Endothelial cell of umbilical vein (primary cell): ENCODE measurements around the gene PRRG2. TPM values are rescaled to one million over a fixed set of nuclear protein-coding genes. Genes with fewer than 3 reads are reported as not detected.

Experiments
- BruUV-seq: library from RNA; stranded (reverse); fragments of 400-500 nt; replicated peaks from 2 replicates; lab custom pipeline; 2021; lab: Mats Ljungman, UMichigan
- CTCF ChIA-PET: fragments of 300-600, 350-600 bp; sonication (Branson Sonifier 250); formaldehyde crosslinking; loops from one replicate; lab custom pipeline; 2021; ENCODE audit warnings: antibody characterized with exemption, inconsistent platforms; lab: Charles Lee
- POLR2A ChIA-PET: fragments of 300-600, 350-600 bp; sonication (Branson Sonifier 250); formaldehyde crosslinking; loops from one replicate; lab custom pipeline; 2021; ENCODE audit warnings: antibody characterized with exemption, inconsistent platforms; lab: Charles Lee
- DNase-seq: peaks from one replicate; pipeline ENCODE4 v3.0.0-alpha.2; 2011; ENCODE audit warnings: low read depth, low spot score
- FAIRE-seq: peaks from 2 replicates; lab custom pipeline; 2011; peaks lifted over from hg19 to GRCh38; lab: Jason Lieb, UNC
- H2AFZ ChIP-seq: 2 replicates; pipeline ENCODE4 v1.6.0; 2012; ENCODE audit warnings: low read depth, low read length, control low read depth, inconsistent platforms
- H3K27ac ChIP-seq: 2 replicates; pipeline ENCODE4 v1.5.1; 2011; ENCODE audit warnings: low read depth, mild to moderate bottlenecking, control low read depth, low read length, moderate library complexity; ENCODE audit not compliant: insufficient read depth
- H3K27me3 ChIP-seq, 2 experiments: 2 replicates each; pipeline versions ENCODE4 v1.6.0 to v1.6.1; 2011; ENCODE audit warnings: low read length in 2 of 2, mixed read lengths in 1 of 2; ENCODE audit not compliant: control insufficient read depth in 2 of 2, insufficient read depth in 2 of 2
- H3K36me3 ChIP-seq, 2 experiments: 2 replicates in 1 of 2; 3 replicates in 1 of 2; pipeline ENCODE4 v1.5.1; 2011; ENCODE audit warnings: low read length in 2 of 2, mild to moderate bottlenecking in 1 of 2, moderate library complexity in 1 of 2; ENCODE audit not compliant: control insufficient read depth in 2 of 2, insufficient read depth in 2 of 2; ENCODE audit errors: extremely low read depth in 1 of 2
- H3K4me1 ChIP-seq: 3 replicates; pipeline ENCODE4 v1.5.1; 2011; ENCODE audit warnings: mild to moderate bottlenecking, low read length; ENCODE audit not compliant: control insufficient read depth, insufficient read depth; ENCODE audit errors: extremely low read depth
- H3K4me2 ChIP-seq: 2 replicates; pipeline ENCODE4 v1.6.1; 2011; ENCODE audit warnings: low read length, control low read depth, mixed read lengths; ENCODE audit not compliant: insufficient read depth
- H3K4me3 ChIP-seq, 3 experiments: fragments of 200-600 bp in 1 of 3; sonication (generic), shearing (Covaris generic) in 1 of 3; replicated peaks in 1 of 3; 2 replicates each; pipeline ENCODE4 v1.5.1; 2011 to 2016; ENCODE audit warnings: control low read depth in 3 of 3, low read length in 3 of 3, mild to moderate bottlenecking in 2 of 3, inconsistent platforms in 1 of 3, low read depth in 1 of 3, moderate library complexity in 1 of 3; ENCODE audit not compliant: insufficient read depth in 1 of 3
- H3K79me2 ChIP-seq: 2 replicates; pipeline ENCODE4 v1.6.0; 2012; ENCODE audit warnings: low read length, inconsistent platforms; ENCODE audit not compliant: control insufficient read depth, insufficient read depth
- H3K9ac ChIP-seq: replicated peaks from 2 replicates; pipeline ENCODE3; 2011; ENCODE audit warnings: low read length, control low read depth; ENCODE audit not compliant: insufficient read depth; ENCODE audit errors: extremely low read depth
- H3K9me1 ChIP-seq: replicated peaks from 3 replicates; pipeline ENCODE4 v1.6.0; 2011; ENCODE audit warnings: mild to moderate bottlenecking, low read length; ENCODE audit not compliant: control insufficient read depth, insufficient read depth; ENCODE audit errors: extremely low read depth
- H3K9me3 ChIP-seq: replicated peaks from 2 replicates; pipeline ENCODE4 v1.5.1; 2012; ENCODE audit warnings: low read length, inconsistent platforms; ENCODE audit not compliant: control insufficient read depth, insufficient read depth
- H4K20me1 ChIP-seq: replicated peaks from 2 replicates; pipeline ENCODE3; 2011; ENCODE audit warnings: mild to moderate bottlenecking, low read length; ENCODE audit not compliant: control insufficient read depth, insufficient read depth; ENCODE audit errors: extremely low read depth
- EZH2 ChIP-seq: IDR thresholded peaks from 2 replicates; pipeline ENCODE4 v1.6.1; 2012; ENCODE audit warnings: borderline replicate concordance, low read depth, mild to moderate bottlenecking, moderate library complexity, low read length, inconsistent platforms; ENCODE audit not compliant: severe bottlenecking
- FOS ChIP-seq: IDR thresholded peaks from 2 replicates; pipeline ENCODE4 v1.6.1; 2011; ENCODE audit warnings: mild to moderate bottlenecking, low read length, moderate library complexity, borderline replicate concordance; ENCODE audit not compliant: insufficient read depth
- GATA2 ChIP-seq: IDR thresholded peaks from 2 replicates; pipeline ENCODE4 v1.7.0; 2011; ENCODE audit warnings: low read depth, mild to moderate bottlenecking, moderate library complexity, mixed read lengths, low read length; ENCODE audit not compliant: insufficient read length, insufficient read depth
- JUN ChIP-seq: IDR thresholded peaks from 2 replicates; pipeline ENCODE4 v1.6.1; 2011; ENCODE audit warnings: borderline replicate concordance, low read depth; ENCODE audit not compliant: insufficient read length, insufficient read depth
- MAX ChIP-seq: IDR thresholded peaks from 2 replicates; pipeline ENCODE4 v1.6.1; 2011; ENCODE audit not compliant: insufficient read depth, insufficient read length
- MYC ChIP-seq: IDR thresholded peaks from one replicate; pipeline ENCODE4 v1.6.1; 2011; ENCODE audit warnings: mild to moderate bottlenecking, low read depth, low read length
- POLR2A ChIP-seq: IDR thresholded peaks from 2 replicates; pipeline ENCODE4 v1.6.1; 2012; ENCODE audit warnings: low read depth, mild to moderate bottlenecking, control low read depth, low read length
- POLR2AphosphoS5 ChIP-seq: IDR thresholded peaks from 2 replicates; pipeline ENCODE4 v1.6.1; 2012; ENCODE audit warnings: low read depth, mild to moderate bottlenecking, control low read depth, low read length, moderate library complexity; ENCODE audit not compliant: insufficient read depth
- dilution Hi-C: fragments of 300-500 bp; cut with MboI; formaldehyde crosslinking; loops from one replicate; pipeline ENCODE4 v1.15.0; 2019; ENCODE audit warnings: low sequenced_read_pairs; ENCODE audit not compliant: extremely low pct_ligation_motif_present
- intact Hi-C: fragments of 100-400 bp; cut with micrococcal nuclease; formaldehyde crosslinking; loops from one replicate; pipeline ENCODE4 v1.10.0; 2022
- polyA plus RNA-seq, 4 experiments: library from polyadenylated mRNA; depleted of rRNA in 3 of 4; stranded (reverse) in 3 of 4; unstranded in 1 of 4; fragments of >200 nt; gene quantifications; 2 replicates each; pipeline versions ENCODE4 v1.2.1 to v1.2.3, GENCODE V29; 2011 to 2012; ENCODE audit warnings: missing spikeins in 1 of 4
- total RNA-seq: library from RNA; stranded (reverse); gene quantifications from 2 replicates; pipeline ENCODE4 v1.2.3, GENCODE V29; 2021
- TF ChIP-seq, protein P1 (sequence below), 2 donors: IDR thresholded peaks; 1 replicate in 1 of 2; 2 replicates in 1 of 2; pipeline ENCODE4 v1.5.1; 2011; ENCODE audit warnings: low read length in 2 of 2, mild to moderate bottlenecking in 2 of 2, moderate library complexity in 2 of 2, control low read depth in 1 of 2, inconsistent platforms in 1 of 2, low read depth in 1 of 2; ENCODE audit not compliant: insufficient read depth in 1 of 2; ENCODE audit errors: extremely low read depth in 1 of 2

The PRRG2 gene
- total and polyA plus RNA-seq, 2 donors (not counting 3 experiments of a cell fraction or from before 2014, with no cell fraction given): 2.6 to 2.9 TPM

- Histone ChIP-seq H3K4me2 (no peak overlapping the region), H3K27me3 (no peaks in the 10 kb centered on the region), H3K4me1 (no peaks in the 10 kb centered on the region), H3K9me3 (no peaks in the 10 kb centered on the region), H3K9me1 (no peaks in the 10 kb centered on the region), H3K27ac (no peak overlapping the region), H3K36me3 (peaks cover 4 to 10% of the 10 kb centered on the region in 2 experiments), H2AFZ (no peak overlapping the region), H3K79me2 (peaks cover 43% of the 10 kb centered on the region), H3K4me3 (no peak overlapping the region), H4K20me1 (no peaks in the 10 kb centered on the region), H3K9ac (no peak overlapping the region)
- DNase-seq: no peak
- TF ChIP-seq MYC: no peak
- CTCF ChIA-PET: interaction anchor here (4.6 kb wide), 1 partner anchor 20 kb away, joined by 50 read pairs; no protein-coding TSS in a partner anchor
- dilution Hi-C loops (no loop called here), intact Hi-C loops (no loop called here)
- BruUV-seq: no TSS peak
- no peak for FAIRE-seq
- POLR2A ChIA-PET: no interaction called here
Observed at GRCh38 chr19:49573009-49573408, 8.1 kb upstream of the PRRG2 start.

- intact Hi-C loops: no loop called here
- CTCF ChIA-PET: interaction anchor here (0.7 kb wide), 1 partner anchor 55 kb away, joined by 3 read pairs; no protein-coding TSS in a partner anchor
- FAIRE-seq (no peak), DNase-seq (no peak)
- Histone ChIP-seq H3K9me3 (no peaks in the 10 kb centered on the region), H3K9ac (no peak overlapping the region), H4K20me1 (no peaks in the 10 kb centered on the region), H3K4me3 (no peak overlapping the region), H3K4me2 (no peak overlapping the region), H3K27me3 (no peaks in the 10 kb centered on the region), H2AFZ (no peak overlapping the region), H3K27ac (no peak overlapping the region), H3K36me3 (peaks cover 4 to 10% of the 10 kb centered on the region in 2 experiments), H3K4me1 (no peaks in the 10 kb centered on the region), H3K9me1 (no peaks in the 10 kb centered on the region), H3K79me2 (peaks cover 42% of the 10 kb centered on the region)
- POLR2A ChIA-PET: no interaction called here
- BruUV-seq: no TSS peak
- TF ChIP-seq FOS (no peak), GATA2 (no peak), JUN (no peak), MYC (no peak), MAX (no peak), POLR2AphosphoS5 (no peak), EZH2 (no peak), POLR2A (no peak)
- TF ChIP-seq, protein P1, sequence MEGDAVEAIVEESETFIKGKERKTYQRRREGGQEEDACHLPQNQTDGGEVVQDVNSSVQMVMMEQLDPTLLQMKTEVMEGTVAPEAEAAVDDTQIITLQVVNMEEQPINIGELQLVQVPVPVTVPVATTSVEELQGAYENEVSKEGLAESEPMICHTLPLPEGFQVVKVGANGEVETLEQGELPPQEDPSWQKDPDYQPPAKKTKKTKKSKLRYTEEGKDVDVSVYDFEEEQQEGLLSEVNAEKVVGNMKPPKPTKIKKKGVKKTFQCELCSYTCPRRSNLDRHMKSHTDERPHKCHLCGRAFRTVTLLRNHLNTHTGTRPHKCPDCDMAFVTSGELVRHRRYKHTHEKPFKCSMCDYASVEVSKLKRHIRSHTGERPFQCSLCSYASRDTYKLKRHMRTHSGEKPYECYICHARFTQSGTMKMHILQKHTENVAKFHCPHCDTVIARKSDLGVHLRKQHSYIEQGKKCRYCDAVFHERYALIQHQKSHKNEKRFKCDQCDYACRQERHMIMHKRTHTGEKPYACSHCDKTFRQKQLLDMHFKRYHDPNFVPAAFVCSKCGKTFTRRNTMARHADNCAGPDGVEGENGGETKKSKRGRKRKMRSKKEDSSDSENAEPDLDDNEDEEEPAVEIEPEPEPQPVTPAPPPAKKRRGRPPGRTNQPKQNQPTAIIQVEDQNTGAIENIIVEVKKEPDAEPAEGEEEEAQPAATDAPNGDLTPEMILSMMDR (IDR thresholded peaks at IDR 0.05; ENCODE audit: extremely low read depth in 1 of 2, insufficient read depth in 1 of 2, low read depth in 1 of 2, low read length in 2 of 2): no peak
- dilution Hi-C loops: no loop called here
Observed at GRCh38 chr19:49573425-49573824, 7.7 kb upstream of the PRRG2 start.
